Coronary artery (tissue), 2 donors: ENCODE measurements around the gene PBXIP1.

Source experiments
- DNase-seq: peaks from one replicate; pipeline ENCODE4 v3.0.0-alpha.2; 2017; ENCODE audit warnings: low spot score
- H3K27ac ChIP-seq, 2 donors: fragments of 200-600 bp; sonication (generic); one replicate each; pipeline ENCODE4 v1.5.1; 2016 to 2019
- H3K4me3 ChIP-seq: fragments of 200-600 bp; sonication (generic); 2 replicates; pipeline ENCODE4 v1.5.1; 2016; ENCODE audit warnings: mild to moderate bottlenecking, moderate library complexity
- TF ChIP-seq, protein P1 (sequence below): fragments of 200-600 bp; sonication (generic); IDR thresholded peaks from one replicate; pipeline ENCODE4 v1.5.1; 2019; ENCODE audit warnings: antibody characterized with exemption

PBXIP1 gene

DNA sequence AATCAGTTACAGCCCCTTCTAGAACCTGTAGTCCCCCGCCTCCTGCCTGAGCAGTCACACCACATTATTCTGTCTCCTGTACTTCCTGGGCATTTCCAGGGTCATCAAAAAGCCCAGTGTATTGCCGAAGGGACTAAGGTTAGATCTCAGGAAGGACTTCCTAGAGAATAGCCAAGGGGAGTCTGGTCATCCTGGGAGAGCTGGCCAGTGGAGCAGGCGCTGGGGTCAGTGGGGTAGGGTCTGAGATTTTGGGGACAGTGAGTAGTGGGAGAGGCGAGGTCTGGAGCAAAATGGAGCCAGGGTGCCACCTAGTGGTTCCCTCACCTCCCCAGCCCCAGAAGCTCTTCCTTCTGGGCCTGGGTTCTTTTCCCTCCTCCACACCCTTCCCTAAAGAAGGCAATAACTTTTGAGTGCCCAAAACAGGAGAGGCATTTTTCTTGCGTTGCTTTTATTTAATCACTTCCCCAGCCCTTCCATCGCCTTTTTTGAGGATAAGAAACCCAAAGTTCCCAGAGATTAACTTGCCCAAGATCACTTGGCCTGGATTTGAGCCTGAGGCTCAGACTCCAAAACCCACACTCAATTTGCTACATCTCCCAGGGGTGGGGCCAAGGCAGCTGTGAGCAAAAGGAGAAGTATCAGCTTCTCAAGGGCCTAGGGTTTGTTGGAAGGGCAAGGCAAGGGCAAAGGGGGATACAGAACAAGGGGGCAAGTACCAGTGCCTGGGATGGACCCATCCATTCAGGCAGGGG, 12.1 kb downstream of the PBXIP1 start:
- TF ChIP-seq, protein P1, sequence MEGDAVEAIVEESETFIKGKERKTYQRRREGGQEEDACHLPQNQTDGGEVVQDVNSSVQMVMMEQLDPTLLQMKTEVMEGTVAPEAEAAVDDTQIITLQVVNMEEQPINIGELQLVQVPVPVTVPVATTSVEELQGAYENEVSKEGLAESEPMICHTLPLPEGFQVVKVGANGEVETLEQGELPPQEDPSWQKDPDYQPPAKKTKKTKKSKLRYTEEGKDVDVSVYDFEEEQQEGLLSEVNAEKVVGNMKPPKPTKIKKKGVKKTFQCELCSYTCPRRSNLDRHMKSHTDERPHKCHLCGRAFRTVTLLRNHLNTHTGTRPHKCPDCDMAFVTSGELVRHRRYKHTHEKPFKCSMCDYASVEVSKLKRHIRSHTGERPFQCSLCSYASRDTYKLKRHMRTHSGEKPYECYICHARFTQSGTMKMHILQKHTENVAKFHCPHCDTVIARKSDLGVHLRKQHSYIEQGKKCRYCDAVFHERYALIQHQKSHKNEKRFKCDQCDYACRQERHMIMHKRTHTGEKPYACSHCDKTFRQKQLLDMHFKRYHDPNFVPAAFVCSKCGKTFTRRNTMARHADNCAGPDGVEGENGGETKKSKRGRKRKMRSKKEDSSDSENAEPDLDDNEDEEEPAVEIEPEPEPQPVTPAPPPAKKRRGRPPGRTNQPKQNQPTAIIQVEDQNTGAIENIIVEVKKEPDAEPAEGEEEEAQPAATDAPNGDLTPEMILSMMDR, result peak; percentile 47
- no peak for DNase-seq
- Histone ChIP-seq H3K27ac (peak overlapping the region; percentile 44 to 70), H3K4me3 (no peak overlapping the region)

DNA sequence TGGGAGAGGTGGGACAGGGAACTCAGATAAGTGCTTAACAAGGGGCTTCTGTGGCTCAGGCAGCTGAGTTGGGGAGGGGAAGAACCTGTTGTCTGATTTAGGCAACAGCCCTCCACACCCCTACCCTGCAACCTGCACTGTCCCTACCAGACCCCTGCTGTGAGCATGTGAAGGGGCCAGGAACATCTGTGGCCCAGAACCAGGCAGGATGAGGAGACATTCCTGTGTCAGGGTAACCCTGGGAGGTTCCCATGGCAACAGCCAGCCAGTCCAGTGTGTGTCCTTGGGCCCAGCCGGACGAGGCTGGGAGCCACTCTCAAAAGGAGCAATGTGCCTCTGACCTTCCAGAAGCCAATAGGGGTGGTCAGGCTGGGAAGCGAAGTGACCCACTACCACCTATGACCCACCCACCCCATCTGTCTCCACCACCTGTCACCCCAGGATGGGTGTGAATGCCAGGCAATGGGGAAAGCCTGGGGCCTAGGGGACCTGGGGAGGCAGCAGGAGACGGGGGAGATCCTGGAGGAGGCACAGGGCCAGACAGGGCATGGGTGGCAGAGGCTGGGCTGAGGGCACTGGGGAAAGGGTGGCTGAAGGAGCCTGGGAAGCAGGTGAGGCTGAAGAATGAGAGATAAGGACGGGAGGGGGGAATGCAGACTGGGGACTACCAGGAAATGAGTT, 14.4 kb downstream of the PBXIP1 start:
- peak overlapping the region in 1 of 2 donors; percentile 44 for H3K27ac ChIP-seq
- TF ChIP-seq, protein P1, result no peak
- DNase-seq, result no peak
- no peak overlapping the region for H3K4me3 ChIP-seq

DNA sequence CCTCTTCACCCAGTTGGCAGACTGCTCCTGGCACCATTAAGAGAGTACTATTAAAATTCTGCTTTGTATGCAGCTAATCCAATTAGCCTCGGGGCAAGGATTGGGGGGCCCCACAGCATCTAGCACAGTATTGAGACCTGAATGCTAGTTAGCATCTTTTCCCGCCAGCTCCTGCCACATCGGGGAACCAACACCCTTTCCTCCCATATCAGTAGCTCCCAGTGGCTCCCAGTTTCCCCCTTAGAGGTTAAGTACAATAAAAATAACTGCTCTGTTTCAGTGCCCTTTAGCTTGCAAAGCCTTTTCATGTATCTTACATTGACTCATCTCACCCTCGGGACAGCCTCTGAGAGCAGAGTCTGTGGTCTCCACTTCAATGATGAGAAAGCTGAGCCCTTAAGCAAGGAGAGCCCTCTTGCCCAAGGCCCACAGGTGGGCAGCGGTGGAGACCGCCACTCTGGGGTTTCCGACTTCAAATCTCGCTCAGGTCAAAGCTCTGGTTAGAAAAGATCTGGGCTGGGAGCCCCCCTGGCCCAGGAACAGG, 15.2 kb downstream of the PBXIP1 start:
- Histone ChIP-seq H3K27ac (peak overlapping the region in 1 of 2 donors; percentile 13), H3K4me3 (no peak overlapping the region)
- DNase-seq, result no peak
- TF ChIP-seq, protein P1, result no peak

DNA sequence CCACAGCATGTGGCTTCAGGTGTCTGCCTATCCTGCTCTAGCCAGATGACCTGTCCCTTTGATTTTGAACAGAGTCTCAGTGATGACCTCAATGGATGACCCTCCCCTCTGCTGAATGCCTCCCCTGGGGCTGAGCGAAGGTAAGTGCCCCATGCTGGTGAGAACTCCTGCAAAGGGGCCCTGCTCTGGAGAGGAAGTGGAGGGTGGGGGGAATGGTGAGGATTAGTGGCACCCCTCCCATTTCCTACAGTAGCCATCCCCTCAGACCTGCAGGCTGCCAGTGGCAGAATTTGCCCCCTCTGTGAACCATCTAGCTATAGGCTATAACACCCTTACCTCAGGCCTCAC, 15.7 kb downstream of the PBXIP1 start:
- no peak for DNase-seq
- TF ChIP-seq, protein P1, result no peak
- Histone ChIP-seq H3K4me3 (no peak overlapping the region), H3K27ac (peak overlapping the region in 1 of 2 donors; percentile 28)

DNA sequence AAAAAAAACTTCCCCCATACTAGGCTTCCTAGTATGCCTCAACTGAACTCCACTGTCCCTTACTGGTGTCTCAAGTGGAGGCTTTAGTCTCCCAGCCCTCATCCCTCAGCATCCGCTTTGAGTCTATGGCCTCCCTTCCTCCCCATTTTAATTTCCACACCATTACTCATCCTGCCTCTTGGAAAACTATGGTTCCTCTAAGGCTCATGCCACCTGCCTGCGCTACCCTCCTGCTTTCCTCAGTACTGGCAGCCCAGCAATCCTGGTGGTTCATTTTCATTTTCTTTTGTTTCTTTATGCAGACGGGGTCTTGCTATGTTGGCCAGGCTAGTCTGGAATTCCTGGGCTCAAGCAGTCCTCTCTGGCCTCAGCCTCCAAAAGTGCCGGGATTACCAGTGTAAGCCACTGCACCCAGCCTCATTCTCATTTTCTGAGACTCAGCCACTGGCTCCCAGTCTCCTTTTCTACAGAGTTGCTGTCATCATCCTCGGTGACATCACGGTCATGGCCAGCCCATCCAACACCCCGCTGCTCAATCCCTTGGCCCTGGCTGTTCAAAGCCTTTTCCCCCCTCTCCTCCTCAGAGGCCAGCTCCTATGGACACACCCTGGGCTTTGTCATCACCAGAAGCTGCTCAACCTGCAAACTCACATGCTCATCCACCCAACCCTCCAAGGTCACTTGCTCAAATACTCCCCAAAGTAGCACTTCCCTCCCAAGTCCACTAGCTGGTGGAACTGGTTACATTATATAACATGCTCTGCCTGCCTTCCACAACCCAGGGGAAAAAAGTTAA, 17.1 kb downstream of the PBXIP1 start:
- TF ChIP-seq, protein P1, result no peak
- Histone ChIP-seq H3K27ac (peak overlapping the region; percentile 95 to 99), H3K4me3 (no peak overlapping the region)

DNA sequence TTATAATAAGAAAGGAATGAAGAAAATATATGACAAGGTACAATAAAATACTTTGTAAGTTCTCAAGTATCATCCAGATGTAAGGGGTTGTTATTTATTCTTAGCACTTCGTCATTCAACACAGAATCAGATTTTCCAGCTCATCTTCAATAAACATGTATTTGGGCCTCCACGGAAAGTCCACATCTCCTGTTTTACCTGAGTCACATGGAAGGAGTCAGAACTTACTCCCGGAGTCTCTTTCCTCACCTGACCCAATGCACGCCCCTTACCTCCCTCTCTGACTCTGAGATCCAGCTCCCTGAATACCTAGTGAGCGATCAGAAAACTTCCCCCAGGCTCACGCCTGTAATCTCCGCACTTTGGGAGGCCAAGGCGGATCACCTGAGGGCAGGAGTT, 17.9 kb downstream of the PBXIP1 start:
- H3K4me3 ChIP-seq, result peak overlapping the region; percentile 78
- DNase-seq, result no peak
- TF ChIP-seq, protein P1, result no peak

More for the DNA sequence above, 17.1 kb downstream of the PBXIP1 start:
- DNase-seq, result no peak

More for the DNA sequence above, 17.9 kb downstream of the PBXIP1 start:
- peak overlapping the region; percentile 95 to 99 for H3K27ac ChIP-seq
